PFSK-1 (cell line): ENCODE measurements around the gene CACNA1F.

ENCODE experiments used
- POLR2AphosphoS5 ChIP-seq: IDR thresholded peaks from 2 replicates; pipeline ENCODE4 v1.6.1; 2012; ENCODE audit warnings: low read depth, mild to moderate bottlenecking, control low read depth, low read length, moderate library complexity
- SIN3A ChIP-seq: IDR thresholded peaks from 2 replicates; pipeline ENCODE4 v1.6.1; 2012; ENCODE audit warnings: mild to moderate bottlenecking, low read length, moderate library complexity, borderline replicate concordance; ENCODE audit not compliant: insufficient read depth
- TAF1 ChIP-seq: IDR thresholded peaks from 2 replicates; pipeline ENCODE4 v1.6.1; 2012; ENCODE audit warnings: low read length, control low read depth, borderline replicate concordance; ENCODE audit not compliant: insufficient read depth
- TF ChIP-seq, protein P1 (sequence below), 2 experiments: IDR thresholded peaks; 2 replicates each; pipeline versions ENCODE4 v1.6.1 to v1.8.0; 2011 to 2012; ENCODE audit warnings: low read depth in 2 of 2, low read length in 2 of 2, control low read depth in 1 of 2, inconsistent platforms in 1 of 2, mild to moderate bottlenecking in 1 of 2, moderate library complexity in 1 of 2; ENCODE audit not compliant: insufficient read depth in 1 of 2

DNA sequence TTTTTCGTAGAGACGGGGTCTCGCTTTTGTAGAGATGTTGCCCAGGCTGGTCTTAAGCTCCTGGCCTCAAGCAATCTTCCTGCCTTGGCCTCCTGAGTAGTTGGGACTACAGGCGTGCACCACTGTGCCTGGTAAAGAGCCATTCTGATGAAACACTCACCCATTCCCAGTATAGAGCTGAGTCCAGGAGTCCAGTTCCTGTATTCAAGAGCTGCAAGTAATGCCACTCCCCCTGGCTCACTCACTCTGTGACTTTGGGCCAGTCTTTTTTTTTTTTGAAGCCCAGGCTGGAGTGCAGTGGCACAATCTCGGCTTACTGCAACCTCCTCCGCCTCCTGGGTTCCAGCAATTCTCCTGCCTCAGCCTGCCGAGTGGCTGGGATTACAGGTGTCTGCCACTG, 5.6 kb upstream of the CACNA1F start:
- TF ChIP-seq POLR2AphosphoS5 (no peak), TAF1 (no peak), SIN3A (no peak)
- TF ChIP-seq, protein P1, sequence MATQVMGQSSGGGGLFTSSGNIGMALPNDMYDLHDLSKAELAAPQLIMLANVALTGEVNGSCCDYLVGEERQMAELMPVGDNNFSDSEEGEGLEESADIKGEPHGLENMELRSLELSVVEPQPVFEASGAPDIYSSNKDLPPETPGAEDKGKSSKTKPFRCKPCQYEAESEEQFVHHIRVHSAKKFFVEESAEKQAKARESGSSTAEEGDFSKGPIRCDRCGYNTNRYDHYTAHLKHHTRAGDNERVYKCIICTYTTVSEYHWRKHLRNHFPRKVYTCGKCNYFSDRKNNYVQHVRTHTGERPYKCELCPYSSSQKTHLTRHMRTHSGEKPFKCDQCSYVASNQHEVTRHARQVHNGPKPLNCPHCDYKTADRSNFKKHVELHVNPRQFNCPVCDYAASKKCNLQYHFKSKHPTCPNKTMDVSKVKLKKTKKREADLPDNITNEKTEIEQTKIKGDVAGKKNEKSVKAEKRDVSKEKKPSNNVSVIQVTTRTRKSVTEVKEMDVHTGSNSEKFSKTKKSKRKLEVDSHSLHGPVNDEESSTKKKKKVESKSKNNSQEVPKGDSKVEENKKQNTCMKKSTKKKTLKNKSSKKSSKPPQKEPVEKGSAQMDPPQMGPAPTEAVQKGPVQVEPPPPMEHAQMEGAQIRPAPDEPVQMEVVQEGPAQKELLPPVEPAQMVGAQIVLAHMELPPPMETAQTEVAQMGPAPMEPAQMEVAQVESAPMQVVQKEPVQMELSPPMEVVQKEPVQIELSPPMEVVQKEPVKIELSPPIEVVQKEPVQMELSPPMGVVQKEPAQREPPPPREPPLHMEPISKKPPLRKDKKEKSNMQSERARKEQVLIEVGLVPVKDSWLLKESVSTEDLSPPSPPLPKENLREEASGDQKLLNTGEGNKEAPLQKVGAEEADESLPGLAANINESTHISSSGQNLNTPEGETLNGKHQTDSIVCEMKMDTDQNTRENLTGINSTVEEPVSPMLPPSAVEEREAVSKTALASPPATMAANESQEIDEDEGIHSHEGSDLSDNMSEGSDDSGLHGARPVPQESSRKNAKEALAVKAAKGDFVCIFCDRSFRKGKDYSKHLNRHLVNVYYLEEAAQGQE (IDR thresholded peaks at IDR 0.05; ENCODE audit: insufficient read depth in 1 of 2, low read depth in 2 of 2, low read length in 2 of 2) = no peak
